ENCODE measurements around the gene GRB2. TPM values are rescaled to one million over a fixed set of nuclear protein-coding genes. Genes with fewer than 3 reads are reported as not detected.
"Not testable (repeated sequence)": the region's sequence is repeated elsewhere in the genome, so short reads cannot be mapped to it uniquely, and the experiment has no call there.

The GRB2 gene
- total and polyA plus RNA-seq, 2 of the 8 experiments (the other 6 are each of a cell fraction or from before 2014, with no cell fraction given) = 44.2 to 101 TPM

- H3K56ac ChIP-seq (replicated peaks; ENCODE audit: insufficient read length, low read depth, low read length); H2BK120ac ChIP-seq (replicated peaks; ENCODE audit: low read depth, low read length); H3K79me2 ChIP-seq (ENCODE audit: control insufficient read depth in 1 of 2, insufficient read depth in 2 of 2, low read length in 2 of 2); H3K18ac ChIP-seq (ENCODE audit: extremely low read depth, low read length); H2BK20ac ChIP-seq (ENCODE audit: low read length); H4K91ac ChIP-seq (replicated peaks; ENCODE audit: insufficient read length, low read length); H2BK15ac ChIP-seq (ENCODE audit: low read length); H2BK5ac ChIP-seq (ENCODE audit: low read depth, low read length); H3K4ac ChIP-seq (replicated peaks; ENCODE audit: insufficient read length, low read depth, low read length); H4K8ac ChIP-seq (ENCODE audit: extremely low read depth, insufficient read depth, low read length); FAIRE-seq; H3K4me2 ChIP-seq (ENCODE audit: insufficient read depth in 1 of 2, low read depth in 2 of 2, low read length in 2 of 2); H2AFZ ChIP-seq (ENCODE audit: low read length); H3K9me3 ChIP-seq (ENCODE audit: insufficient read depth in 2 of 2, low read depth in 1 of 2, low read length in 1 of 2); POLR2A ChIA-PET (ENCODE audit: partially characterized antibody); H3K23me2 ChIP-seq (ENCODE audit: low read depth, low read length); H3K36me3 ChIP-seq (ENCODE audit: control insufficient read depth in 2 of 4, insufficient read depth in 4 of 4, low read length in 3 of 4); H3K4me1 ChIP-seq (replicated peaks in 1 of 4; ENCODE audit: control insufficient read depth in 3 of 4, insufficient read depth in 4 of 4, low read length in 3 of 4); H4K20me1 ChIP-seq (replicated peaks in 1 of 2; ENCODE audit: control insufficient read depth in 1 of 2, insufficient read depth in 2 of 2, low read length in 2 of 2); H3K27ac ChIP-seq (ENCODE audit: low read depth, low read length); H2BK12ac ChIP-seq (ENCODE audit: low read depth, low read length); H3K4me3 ChIP-seq (ENCODE audit: extremely low read depth in 1 of 4, insufficient read depth in 2 of 4, low read depth in 3 of 4, low read length in 4 of 4); H3K79me1 ChIP-seq (ENCODE audit: low read depth, low read length); H3K14ac ChIP-seq (ENCODE audit: insufficient read length); H3K9ac ChIP-seq (replicated peaks in 1 of 4; ENCODE audit: extremely low read depth in 1 of 4, low read depth in 3 of 4, low read length in 3 of 4); DNase-seq (ENCODE audit: low read depth in 1 of 2, low spot score in 2 of 2); H2AK5ac ChIP-seq (ENCODE audit: low read depth, low read length); H3K23ac ChIP-seq (ENCODE audit: insufficient read length); H4K5ac ChIP-seq (ENCODE audit: insufficient read length, low read depth, low read length); H3K27me3 ChIP-seq (replicated peaks in 1 of 4; ENCODE audit: control insufficient read depth in 3 of 4, extremely low read depth in 1 of 4, insufficient read depth in 3 of 4, low read length in 3 of 4): not testable (repeated sequence)
- 87% methylated on average over 8 of the region's 8 CpGs; no CpG with 5 or more reads in 1 of the 2 experiments for WGBS, 2 experiments (ENCODE audit: extremely low coverage in 1 of 2, insufficient coverage in 1 of 2, insufficient read length in 1 of 2, insufficient replicate concordance in 2 of 2, low coverage in 1 of 2, low lambda C conversion rate in 2 of 2, missing lambda C conversion rate in 1 of 2)
- CTCF ChIA-PET (ENCODE audit: partially characterized antibody) = interaction anchor here (0.6 to 1.9 kb wide), 2 partner anchors 12 to 308 kb away, joined by 3 to 10 read pairs; no protein-coding TSS in a partner anchor
Observed at GRCh38 chr17:75437404-75437803, 31.9 kb upstream of the GRB2 start.

- DNase-seq (ENCODE audit: low read depth in 1 of 2, low spot score in 2 of 2); H4K8ac ChIP-seq (ENCODE audit: extremely low read depth, insufficient read depth, low read length); H3K56ac ChIP-seq (replicated peaks; ENCODE audit: insufficient read length, low read depth, low read length); H2BK5ac ChIP-seq (ENCODE audit: low read depth, low read length); H3K9ac ChIP-seq (replicated peaks in 1 of 4; ENCODE audit: extremely low read depth in 1 of 4, low read depth in 3 of 4, low read length in 3 of 4); H3K4me1 ChIP-seq (replicated peaks in 1 of 4; ENCODE audit: control insufficient read depth in 3 of 4, insufficient read depth in 4 of 4, low read length in 3 of 4); H2BK12ac ChIP-seq (ENCODE audit: low read depth, low read length); H3K36me3 ChIP-seq (ENCODE audit: control insufficient read depth in 2 of 4, insufficient read depth in 4 of 4, low read length in 3 of 4); H2AFZ ChIP-seq (ENCODE audit: low read length); H3K23ac ChIP-seq (ENCODE audit: insufficient read length); FAIRE-seq; H4K5ac ChIP-seq (ENCODE audit: insufficient read length, low read depth, low read length); H2BK120ac ChIP-seq (replicated peaks; ENCODE audit: low read depth, low read length); H3K79me1 ChIP-seq (ENCODE audit: low read depth, low read length); H3K4me2 ChIP-seq (ENCODE audit: insufficient read depth in 1 of 2, low read depth in 2 of 2, low read length in 2 of 2); H2BK15ac ChIP-seq (ENCODE audit: low read length); H3K4me3 ChIP-seq (ENCODE audit: extremely low read depth in 1 of 4, insufficient read depth in 2 of 4, low read depth in 3 of 4, low read length in 4 of 4); H4K91ac ChIP-seq (replicated peaks; ENCODE audit: insufficient read length, low read length); H3K79me2 ChIP-seq (ENCODE audit: control insufficient read depth in 1 of 2, insufficient read depth in 2 of 2, low read length in 2 of 2); H3K14ac ChIP-seq (ENCODE audit: insufficient read length); H2AK5ac ChIP-seq (ENCODE audit: low read depth, low read length); H3K23me2 ChIP-seq (ENCODE audit: low read depth, low read length); H3K18ac ChIP-seq (ENCODE audit: extremely low read depth, low read length); H3K9me3 ChIP-seq (ENCODE audit: insufficient read depth in 2 of 2, low read depth in 1 of 2, low read length in 1 of 2); H4K20me1 ChIP-seq (replicated peaks in 1 of 2; ENCODE audit: control insufficient read depth in 1 of 2, insufficient read depth in 2 of 2, low read length in 2 of 2); H3K27me3 ChIP-seq (replicated peaks in 1 of 4; ENCODE audit: control insufficient read depth in 3 of 4, extremely low read depth in 1 of 4, insufficient read depth in 3 of 4, low read length in 3 of 4); H3K27ac ChIP-seq (ENCODE audit: low read depth, low read length); POLR2A ChIA-PET (ENCODE audit: partially characterized antibody); H3K4ac ChIP-seq (replicated peaks; ENCODE audit: insufficient read length, low read depth, low read length); H2BK20ac ChIP-seq (ENCODE audit: low read length): not testable (repeated sequence)
- 93% methylated on average over 6 of the region's 6 CpGs; no CpG with 5 or more reads in 1 of the 2 experiments for WGBS, 2 experiments (ENCODE audit: extremely low coverage in 1 of 2, insufficient coverage in 1 of 2, insufficient read length in 1 of 2, insufficient replicate concordance in 2 of 2, low coverage in 1 of 2, low lambda C conversion rate in 2 of 2, missing lambda C conversion rate in 1 of 2)
- CTCF ChIA-PET (ENCODE audit: partially characterized antibody) = interaction anchor here (0.6 to 1.5 kb wide), 3 partner anchors 9 to 144 kb away, joined by 3 to 5 read pairs (median 4); no protein-coding TSS in a partner anchor
Observed at GRCh38 chr17:75434433-75434832, 29.0 kb upstream of the GRB2 start.

Measured in H1 (cell line).